Cardiac septum (tissue), 1 donor: Measurements from ENCODE around the gene MSANTD1. TPM values are rescaled to one million over a fixed set of nuclear protein-coding genes. Genes with fewer than 3 reads are reported as not detected.

ENCODE experiments used
- DNase-seq: peaks from one replicate; pipeline ENCODE4 v3.0.0-alpha.2; 2020; ENCODE audit warnings: low spot score
- intact Hi-C: fragments of 100-400 bp; cut with DNase I; formaldehyde crosslinking; loops from one replicate; pipeline ENCODE4 v1.14.0; 2022
- total RNA-seq: library from RNA; stranded (reverse); fragmentation: NEBNext Ultra II Directional; extraction: Animal tissue kit (Norgen Biotek cat#: 25700); gene quantifications from one replicate; pipeline ENCODE4 v1.2.1, GENCODE V29; 2021
- donor health status: DM: no; HTN: no; CAD: no.

MSANTD1 gene
- total RNA-seq, 1 donor from 2014 or later, result 1.1 TPM

DNA sequence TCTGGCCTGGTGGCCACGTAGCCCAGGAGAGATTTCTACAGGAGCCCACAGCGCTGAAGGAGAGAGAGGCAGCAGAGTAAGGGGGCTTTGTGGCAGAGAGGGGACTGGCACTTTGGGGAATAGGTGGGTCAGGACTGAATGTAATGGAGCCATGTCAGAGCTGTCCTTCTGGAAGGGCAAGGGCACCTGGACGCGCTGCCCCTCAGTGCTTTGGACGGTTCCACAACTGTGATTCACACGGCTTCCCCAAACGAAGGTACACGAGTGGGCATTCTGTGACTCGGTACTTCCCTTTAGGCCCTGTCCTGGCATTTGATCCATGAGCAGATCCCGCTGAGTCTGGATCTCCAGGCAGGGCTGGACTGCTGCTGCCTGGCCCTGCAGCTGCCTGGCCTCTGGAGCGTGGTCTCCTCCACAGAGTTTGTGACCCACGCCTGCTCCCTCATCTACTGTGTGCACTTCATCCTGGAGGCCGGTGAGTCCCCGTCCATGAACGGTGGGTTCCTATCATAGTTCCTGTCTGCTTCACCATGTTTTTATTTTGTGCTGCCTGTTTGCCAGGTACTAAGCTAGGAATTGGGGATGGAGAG is 35.2 kb upstream of the MSANTD1 start:
- peak; percentile 51 for DNase-seq

DNA sequence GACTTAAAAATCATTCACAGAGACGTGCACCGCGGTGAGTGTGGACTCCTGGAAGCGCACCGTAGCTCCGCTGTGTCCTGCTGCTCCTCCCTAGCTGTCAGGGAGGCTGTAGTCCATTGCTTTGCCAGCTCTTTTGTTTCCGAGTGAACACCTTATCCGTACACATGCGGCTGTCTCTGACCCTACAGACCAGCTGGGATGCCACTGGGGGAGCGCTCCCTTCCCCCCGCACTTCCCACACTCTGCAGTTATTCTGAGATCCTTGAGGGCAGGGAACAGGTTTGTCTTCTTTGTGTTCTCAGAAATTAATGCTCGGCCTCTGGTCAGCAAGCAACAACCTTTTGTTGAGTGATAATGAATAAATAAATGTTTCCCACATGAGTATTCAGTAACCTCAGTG is 33.7 kb upstream of the MSANTD1 start:
- intact Hi-C loops, result no loop called here
- peak; percentile 15 for DNase-seq

More for the DNA sequence above, 35.2 kb upstream of the MSANTD1 start:
- intact Hi-C loops, result no loop called here

DNA sequence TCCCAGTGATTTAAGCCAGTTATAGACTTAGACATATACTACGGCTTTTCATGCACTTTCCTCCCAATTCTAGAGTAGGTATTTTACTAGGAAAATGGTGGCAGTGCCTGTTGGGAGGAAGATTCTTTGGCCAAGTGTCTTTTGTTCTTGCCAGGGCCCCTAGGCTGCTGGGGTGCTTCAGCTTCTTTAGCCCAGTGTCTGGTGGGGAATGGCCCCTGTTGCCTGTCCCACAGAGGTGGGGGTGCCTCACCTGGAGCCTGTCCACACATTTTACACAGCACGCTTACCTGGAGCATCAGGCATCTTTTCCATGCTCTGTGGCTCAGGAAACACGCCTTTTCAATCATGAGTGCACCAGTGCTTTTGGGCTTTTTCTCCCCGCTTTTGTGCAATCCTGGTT is 33.2 kb upstream of the MSANTD1 start:
- intact Hi-C loops, result no loop called here
- DNase-seq, result peak; percentile 68

DNA sequence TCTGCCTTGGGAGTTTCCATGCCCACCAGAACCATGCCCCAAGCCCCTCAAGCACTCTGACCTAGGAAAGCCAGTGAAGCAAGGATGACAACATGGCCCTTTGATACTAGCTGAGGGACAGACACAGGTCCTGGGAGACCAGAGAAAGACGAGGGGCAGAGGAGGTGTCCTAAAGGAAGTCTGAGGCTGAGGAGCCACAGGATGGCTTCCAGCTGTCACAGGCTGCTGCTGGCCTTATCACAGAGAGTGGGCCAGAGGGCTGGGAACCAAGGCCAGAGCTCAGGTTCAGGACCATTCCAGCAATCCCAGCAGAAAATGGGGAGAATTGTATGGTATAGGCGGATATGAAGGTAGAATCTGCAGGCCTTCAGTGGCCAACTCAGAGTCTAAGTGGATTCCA is 31.7 kb upstream of the MSANTD1 start:
- intact Hi-C loops, result no loop called here
- DNase-seq, result peak; percentile 17

DNA sequence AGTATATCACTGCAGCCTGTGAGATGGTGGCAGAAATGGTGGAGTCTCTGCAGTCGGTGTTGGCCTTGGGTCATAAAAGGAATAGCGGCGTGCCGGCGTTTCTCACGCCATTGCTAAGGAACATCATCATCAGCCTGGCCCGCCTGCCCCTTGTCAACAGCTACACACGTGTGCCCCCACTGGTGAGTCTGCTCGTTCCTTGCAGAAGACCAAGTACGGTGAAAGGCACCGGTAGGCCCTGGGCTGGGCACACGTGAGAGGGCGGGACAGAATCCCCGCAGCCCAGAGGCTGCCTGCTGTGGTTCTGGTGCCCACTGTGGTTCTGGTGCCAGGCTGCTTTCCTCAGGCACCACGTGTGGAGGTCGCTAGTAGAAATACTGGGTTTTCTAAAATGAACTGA is 31.2 kb upstream of the MSANTD1 start:
- intact Hi-C loops, result no loop called here
- DNase-seq, result peak; percentile 69

DNA sequence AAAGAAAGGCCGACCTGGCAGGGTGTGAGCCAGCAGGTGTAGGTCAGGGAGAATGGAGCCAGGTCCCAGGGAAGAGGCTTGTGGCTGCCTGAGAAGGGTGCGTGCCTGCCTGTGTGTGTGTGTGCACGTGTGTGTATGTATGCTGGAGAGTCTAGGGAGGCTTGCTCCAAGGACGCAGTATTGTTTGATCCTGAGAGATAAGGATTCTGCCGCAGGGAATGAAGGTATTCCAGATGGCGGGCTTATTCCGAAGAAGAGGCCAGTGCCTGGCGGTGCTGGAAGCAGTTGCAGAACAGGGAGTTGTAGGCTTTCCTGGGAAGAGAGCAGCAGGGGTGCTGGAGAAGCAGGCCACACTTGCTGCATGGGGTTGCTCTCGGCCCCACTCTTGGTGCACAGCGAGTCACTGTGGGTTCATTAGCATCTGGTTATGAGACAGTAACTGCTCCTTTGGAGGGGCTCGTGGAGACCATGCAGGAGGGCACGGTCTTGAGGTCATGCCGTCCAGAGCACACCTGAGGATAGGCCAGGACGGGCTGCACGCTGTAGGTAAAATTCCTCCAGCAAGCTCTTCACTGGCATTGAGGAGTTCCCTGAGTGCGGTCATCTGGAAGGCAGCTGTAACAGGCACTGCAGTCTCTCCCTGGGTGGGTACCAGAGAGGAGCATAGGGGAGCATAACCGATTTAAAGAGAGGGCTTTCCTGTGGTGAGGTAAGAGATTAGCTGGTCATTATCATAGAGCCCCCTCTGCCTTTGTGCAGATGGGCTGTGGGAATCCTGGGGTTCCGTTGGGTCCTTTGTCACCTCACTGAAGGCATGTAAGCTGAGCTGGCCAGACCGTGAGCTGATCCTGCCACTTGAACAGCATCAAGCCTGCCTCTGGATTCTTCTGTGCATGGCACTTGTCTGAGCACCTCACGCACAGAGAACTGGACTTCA is 29.9 kb upstream of the MSANTD1 start:
- DNase-seq, result no peak

DNA sequence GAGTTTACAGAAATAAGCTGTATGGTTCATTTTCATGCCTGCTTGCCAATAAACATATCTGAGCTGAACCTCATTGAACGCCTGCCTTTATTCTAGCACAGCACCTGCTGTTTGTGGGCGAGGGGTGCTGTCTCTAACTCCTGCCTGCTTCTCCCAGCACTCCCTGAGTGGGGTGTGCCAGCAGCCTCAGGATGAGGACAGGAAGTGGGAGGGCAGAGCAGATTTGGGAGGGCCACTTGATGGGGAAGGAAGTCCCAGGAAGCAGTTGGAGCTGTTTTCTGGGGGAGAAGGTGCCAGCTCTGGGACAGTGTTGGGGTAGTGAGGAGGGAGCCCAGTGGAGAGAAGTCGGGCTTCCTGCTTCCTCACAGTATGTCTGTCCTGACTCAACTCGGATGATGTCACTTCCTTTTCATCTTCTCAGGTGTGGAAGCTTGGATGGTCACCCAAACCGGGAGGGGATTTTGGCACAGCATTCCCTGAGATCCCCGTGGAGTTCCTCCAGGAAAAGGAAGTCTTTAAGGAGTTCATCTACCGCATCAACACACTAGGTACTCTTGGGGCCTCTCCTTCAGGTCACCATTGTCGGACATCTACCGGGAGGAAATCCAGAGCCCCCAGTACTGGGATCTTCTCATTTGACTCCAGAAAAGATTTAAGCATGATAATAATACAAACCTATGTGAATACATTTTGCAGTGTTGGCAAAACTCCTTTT is 29.0 kb upstream of the MSANTD1 start:
- DNase-seq, result no peak
- intact Hi-C loops, result no loop called here

More for the DNA sequence above, 29.9 kb upstream of the MSANTD1 start:
- intact Hi-C loops, result no loop called here

DNA sequence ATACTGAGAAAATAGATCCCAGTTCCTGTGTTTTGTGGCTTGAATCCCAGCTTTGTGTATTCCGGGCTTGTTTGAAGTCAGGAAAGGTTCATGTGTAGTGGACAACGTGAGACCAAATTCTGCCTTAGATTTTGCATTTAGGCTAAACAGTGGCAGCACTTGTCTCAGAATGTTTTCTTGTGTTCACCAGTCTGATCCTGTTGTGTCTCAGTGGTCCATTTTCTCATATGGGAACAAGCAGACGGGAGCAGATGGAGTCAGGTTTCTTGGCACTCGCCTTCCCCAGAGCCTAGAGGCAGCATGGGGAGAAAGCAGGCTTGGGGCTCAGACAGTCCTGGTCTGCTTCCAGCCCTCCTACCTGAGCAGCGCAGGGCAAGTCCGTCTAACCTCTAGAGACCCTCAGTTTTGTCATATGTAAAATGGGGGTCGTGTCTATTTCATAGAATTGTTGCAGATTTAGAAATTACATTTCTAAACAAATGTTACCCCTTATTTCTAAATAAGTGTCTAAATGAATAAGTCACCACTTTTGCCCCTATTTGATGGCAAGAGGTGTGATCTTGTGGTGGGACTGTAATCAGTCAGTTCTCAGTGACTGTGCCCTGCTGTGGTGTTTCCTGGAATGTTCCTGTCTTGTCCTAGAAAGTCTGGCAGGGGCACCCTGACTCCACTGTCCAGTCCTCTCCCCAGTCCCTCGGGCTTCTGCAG is 28.3 kb upstream of the MSANTD1 start:
- no peak for DNase-seq
- intact Hi-C loops, result no loop called here

DNA sequence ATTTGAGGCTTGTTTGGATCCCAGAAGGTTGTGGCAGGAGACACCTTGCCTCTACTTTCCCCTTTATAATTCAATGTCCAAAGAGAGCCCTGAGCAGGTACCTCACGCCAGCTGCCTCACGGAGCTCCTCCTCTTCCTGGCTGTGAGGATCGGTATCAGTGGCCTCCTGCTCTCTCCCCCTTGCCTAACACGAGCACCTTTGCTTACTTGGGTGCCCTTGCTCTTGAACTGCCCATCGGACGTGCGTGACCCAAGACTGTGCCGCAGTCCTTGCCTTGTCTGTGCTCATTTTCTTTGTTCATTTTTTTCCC is 27.8 kb upstream of the MSANTD1 start:
- DNase-seq, result peak; percentile 6
- intact Hi-C loops, result no loop called here

DNA sequence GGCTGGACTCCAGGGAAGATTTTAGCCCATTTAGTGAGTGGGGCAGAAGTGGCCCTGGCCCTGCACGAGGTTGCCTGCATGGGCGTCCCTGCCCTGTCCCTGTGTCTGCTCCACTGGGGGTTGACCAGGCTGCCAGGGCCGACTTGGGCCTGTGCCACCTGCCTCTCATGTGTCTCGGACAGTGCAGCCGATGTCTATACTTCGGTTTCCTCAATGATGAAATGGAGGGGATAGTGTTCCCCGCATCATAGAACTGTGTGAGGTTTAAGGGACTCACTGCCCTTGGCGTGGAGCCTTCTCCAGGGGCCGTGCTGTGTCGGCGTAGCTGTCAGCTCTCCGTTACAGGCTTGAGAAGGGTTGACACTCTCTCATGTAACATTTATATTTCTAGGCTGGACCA is 27.0 kb upstream of the MSANTD1 start:
- peak; percentile 75 for DNase-seq
- intact Hi-C loops, result no loop called here

DNA sequence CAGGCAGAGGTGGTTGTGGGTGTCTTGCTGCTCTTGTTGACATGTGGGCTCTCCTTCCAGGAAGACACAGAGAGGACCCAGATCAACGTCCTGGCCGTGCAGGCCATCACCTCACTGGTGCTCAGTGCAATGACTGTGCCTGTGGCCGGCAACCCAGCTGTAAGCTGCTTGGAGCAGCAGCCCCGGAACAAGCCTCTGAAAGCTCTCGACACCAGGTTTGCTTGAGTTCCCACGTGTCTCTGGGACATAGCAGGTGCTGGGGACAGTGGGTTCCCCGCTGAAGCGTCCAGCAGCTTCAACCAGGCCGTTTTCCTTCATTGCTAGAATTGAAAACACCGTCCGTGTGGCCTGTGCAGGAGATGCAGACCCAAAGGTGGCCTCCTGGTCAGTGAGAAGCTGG is 25.6 kb upstream of the MSANTD1 start:
- intact Hi-C loops, result no loop called here
- DNase-seq, result peak; percentile 72

DNA sequence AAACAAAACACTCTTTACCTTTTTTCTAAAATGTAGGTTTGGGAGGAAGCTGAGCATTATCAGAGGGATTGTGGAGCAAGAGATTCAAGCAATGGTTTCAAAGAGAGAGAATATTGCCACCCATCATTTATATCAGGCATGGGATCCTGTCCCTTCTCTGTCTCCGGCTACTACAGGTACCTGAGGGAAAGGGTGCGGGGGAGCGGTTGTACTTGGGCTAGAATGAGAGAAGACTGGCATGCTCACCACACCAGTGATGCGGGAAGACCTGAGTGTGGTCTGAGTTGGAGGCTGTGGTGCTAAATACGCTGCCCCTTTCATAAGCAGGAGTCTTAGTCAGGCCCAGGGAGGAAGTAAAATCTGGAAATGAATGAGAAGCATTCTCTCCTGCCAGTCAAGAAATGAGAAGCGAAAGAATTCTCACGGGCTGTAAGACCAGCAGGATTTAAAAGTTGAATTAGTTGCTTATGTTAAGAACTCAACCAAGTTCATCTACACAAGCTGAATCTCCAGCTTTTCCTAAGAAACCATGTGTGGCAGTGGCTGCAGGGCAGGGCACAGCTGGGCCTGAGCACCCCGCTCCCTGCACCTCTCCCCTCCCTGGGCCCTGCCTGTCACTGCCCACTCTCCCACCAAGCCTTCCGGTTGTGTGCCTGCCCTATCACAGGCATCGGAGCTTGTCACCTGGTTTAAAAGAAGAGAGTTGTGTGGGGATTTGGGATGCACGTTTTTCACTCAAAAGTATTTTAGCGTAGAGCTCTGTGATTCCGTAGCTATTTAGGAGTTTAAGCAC is 24.8 kb upstream of the MSANTD1 start:
- DNase-seq, result peak; percentile 55
- intact Hi-C loops, result no loop called here

DNA sequence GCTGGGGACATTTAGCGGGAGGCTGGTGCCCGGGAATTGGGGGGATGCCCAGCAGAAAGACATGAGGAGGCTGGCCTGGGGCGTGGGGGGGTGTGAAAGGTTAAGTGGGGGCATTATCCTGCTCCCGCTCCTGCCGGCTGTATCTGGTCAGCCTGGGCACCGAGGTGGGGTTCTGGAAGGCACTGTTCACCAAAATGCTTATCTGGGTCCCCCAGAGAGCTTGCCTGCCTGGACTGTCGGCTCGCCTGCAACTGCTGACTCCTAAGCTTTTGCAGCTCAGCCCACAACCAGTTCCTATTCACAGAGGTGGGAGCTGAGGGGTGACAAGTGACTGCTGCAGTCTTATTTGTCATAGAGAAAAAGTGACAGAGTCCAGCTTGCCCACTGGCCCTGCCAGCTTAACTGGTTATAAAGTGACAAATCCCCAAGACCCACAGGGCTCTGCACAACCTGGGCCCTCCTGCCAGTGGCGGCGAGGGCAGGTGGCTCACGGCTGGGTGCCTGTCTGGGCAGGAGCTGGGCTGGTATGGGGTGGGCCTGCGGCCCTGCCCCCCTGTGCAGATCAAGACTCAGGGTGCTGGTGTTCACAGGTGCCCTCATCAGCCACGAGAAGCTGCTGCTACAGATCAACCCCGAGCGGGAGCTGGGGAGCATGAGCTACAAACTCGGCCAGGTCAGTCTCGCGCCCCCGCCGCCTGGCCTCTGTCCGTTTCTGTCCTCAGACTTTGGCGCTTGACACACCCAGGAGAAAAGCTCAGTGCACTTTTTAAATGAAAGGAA is 23.7 kb upstream of the MSANTD1 start:
- intact Hi-C loops, result no loop called here

DNA sequence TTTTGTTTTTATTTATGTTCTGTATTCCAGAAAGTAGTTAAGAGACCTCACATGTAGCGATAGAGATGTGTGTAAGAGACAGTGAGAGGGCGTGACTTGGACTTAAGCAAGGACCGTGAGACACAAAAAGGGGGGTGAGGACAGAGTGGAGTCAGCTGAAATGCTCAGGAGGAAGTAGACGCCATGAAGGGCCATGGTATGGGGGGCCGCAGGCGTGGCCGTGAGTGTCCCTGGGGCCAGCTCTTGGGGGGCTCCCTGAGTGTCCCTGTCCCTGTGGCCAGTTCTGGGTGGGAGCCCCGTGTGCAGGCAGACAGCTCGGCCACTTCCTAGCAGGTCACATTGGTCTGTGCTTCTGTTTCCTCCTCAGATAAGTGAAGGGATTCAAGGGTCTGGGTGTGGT is 23.0 kb upstream of the MSANTD1 start:
- DNase-seq, result peak; percentile 51

More for the DNA sequence above, 23.7 kb upstream of the MSANTD1 start:
- DNase-seq, result peak; percentile 49

DNA sequence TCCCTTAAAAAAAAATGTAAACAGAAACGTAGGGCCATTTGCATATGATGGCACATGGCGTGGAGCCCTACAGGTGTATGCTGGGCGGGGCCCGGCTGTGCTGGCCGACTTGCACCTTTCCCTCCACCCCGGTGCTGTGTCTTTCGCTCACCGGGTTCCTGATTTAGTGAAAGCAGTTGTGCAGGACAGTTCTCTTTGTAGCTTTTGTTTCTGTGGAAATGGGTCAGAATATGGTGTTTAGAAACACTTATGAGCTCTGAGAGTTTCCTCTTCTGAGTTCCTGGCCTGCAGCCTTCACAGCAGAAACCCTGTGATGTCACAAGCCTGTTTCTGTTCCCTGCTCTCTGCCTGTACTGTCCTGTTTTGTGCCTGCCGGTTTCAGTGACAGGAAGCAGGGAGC is 22.5 kb upstream of the MSANTD1 start:
- peak; percentile 62 for DNase-seq
- intact Hi-C loops, result no loop called here

More for the DNA sequence above, 23.0 kb upstream of the MSANTD1 start:
- intact Hi-C loops, result no loop called here

DNA sequence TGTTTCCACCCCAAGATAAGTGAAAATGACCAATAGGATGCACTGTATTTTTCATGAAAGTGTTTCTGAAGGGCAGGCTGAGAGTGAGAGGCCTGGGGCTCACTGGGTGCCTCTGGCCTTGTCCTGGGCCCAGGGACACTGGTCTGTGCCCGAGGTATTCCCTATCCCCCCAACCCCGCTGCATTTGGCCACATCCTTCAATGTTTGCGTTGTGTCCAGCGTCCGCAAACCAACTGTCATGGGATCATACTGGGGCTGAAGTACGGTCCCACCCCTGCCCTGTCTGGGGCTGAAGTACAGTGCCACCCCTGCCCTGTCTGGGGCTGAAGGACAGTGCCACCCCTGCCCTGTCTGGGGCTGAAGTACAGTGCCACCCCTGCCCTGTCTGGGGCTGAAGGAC is 22.0 kb upstream of the MSANTD1 start:
- peak; percentile 55 for DNase-seq

DNA sequence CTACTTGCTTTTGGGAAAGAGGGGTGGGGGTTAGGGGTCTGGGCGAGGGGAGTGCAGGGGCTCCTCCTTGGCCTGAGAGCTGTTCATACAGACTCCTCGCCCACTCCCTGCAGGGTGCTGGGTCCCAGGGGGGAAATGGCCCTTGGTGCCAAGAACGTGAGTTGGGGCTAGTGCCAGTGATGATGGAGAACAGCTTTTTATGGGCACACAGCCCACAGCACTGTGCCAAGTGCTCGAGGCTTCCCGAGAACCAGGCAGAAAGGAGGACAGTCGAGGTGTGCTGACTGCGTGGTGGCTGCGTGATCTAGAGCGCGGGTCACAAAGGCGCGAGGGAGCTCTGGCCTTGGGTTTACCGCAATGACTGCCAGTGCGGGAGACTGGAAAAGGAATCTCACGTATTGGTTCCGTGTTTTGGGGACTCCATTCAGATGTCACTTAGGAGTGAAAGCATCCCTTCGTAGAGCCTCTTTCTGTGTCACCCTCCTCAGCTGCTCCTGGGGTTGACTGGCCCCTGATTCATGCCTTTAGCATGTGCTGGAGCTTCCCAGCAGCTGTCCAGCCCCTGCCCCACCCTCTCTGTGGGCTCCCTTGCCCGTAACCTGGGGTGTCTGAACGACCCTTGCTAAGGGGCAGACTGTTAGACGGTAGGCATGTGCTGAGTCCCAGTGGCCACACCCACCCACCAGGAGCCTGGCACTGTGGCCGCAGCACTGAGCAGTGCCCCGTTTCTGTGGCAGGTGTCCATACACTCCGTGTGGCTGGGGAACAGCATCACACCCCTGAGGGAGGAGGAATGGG is 20.9 kb upstream of the MSANTD1 start:
- DNase-seq, result peak; percentile 74

More for the DNA sequence above, 22.0 kb upstream of the MSANTD1 start:
- intact Hi-C loops, result no loop called here

DNA sequence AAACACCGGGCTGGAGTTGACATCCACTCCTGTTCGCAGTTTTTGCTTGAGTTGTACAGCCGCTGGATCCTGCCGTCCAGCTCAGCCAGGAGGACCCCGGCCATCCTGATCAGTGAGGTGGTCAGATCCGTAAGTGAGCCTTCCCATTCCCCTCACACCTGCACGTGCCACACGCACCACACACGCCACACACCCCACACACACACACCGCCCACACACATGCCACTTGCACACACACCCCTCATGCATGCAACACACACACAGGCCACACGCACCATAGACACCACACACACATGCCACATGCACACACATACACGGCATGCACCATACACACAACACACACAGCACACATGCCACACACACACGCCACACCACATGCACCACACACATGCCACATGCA is 20.1 kb upstream of the MSANTD1 start:
- intact Hi-C loops, result no loop called here
- no peak for DNase-seq

More for the DNA sequence above, 20.9 kb upstream of the MSANTD1 start:
- intact Hi-C loops, result no loop called here
